ENCODE data around the gene YPEL1.

Gene YPEL1

GRCh38 chr22:21711851-21712250 lies 23.7 kb downstream of the YPEL1 start:
- no peak for DNase-seq (ENCODE audit: low read depth)
- H3K4me3 ChIP-seq (ENCODE audit: low read depth, low read length), result no peak overlapping the region
- no peak for TF ChIP-seq CTCF (IDR thresholded peaks at IDR 0.05; ENCODE audit: low read depth, low read length, missing control alignments)

- TF ChIP-seq CTCF (IDR thresholded peaks at IDR 0.05; ENCODE audit: low read depth, low read length, missing control alignments), result no peak
- no peak for DNase-seq (ENCODE audit: low read depth)
- H3K4me3 ChIP-seq (ENCODE audit: low read depth, low read length), result no peak overlapping the region
Measured at GRCh38 chr22:21710156-21710555, 25.4 kb downstream of the YPEL1 start.

- no peak for TF ChIP-seq CTCF (IDR thresholded peaks at IDR 0.05; ENCODE audit: low read depth, low read length, missing control alignments)
- DNase-seq (ENCODE audit: low read depth), result no peak
Measured at GRCh38 chr22:21709688-21710087, 25.9 kb downstream of the YPEL1 start.

GRCh38 chr22:21708960-21709359 lies 26.6 kb downstream of the YPEL1 start:
- DNase-seq (ENCODE audit: low read depth), result no peak
- TF ChIP-seq CTCF (IDR thresholded peaks at IDR 0.05; ENCODE audit: low read depth, low read length, missing control alignments), result no peak
- H3K4me3 ChIP-seq (ENCODE audit: low read depth, low read length), result no peak overlapping the region

More at GRCh38 chr22:21709688-21710087, 25.9 kb downstream of the YPEL1 start:
- no peak overlapping the region for H3K4me3 ChIP-seq (ENCODE audit: low read depth, low read length)

GRCh38 chr22:21707677-21708076 lies 27.9 kb downstream of the YPEL1 start:
- no peak for TF ChIP-seq CTCF (IDR thresholded peaks at IDR 0.05; ENCODE audit: low read depth, low read length, missing control alignments)
- no peak for DNase-seq (ENCODE audit: low read depth)
- H3K4me3 ChIP-seq (ENCODE audit: low read depth, low read length), result no peak overlapping the region

- no peak overlapping the region for H3K4me3 ChIP-seq (ENCODE audit: low read depth, low read length)
- TF ChIP-seq CTCF (IDR thresholded peaks at IDR 0.05; ENCODE audit: low read depth, low read length, missing control alignments), result no peak
- DNase-seq (ENCODE audit: low read depth), result no peak
Measured at GRCh38 chr22:21703684-21704316, 31.8 kb downstream of the YPEL1 start.
